Right lobe of liver (tissue), 6 donors: Measurements from ENCODE around the gene CLCNKB. TPM values are rescaled to one million over a fixed set of nuclear protein-coding genes. Genes with fewer than 3 reads are reported as not detected.

Source experiments
- ATAC-seq, 4 donors: fragments of 200-7000 bp; cut with Tn5 transposase; one replicate each; pipeline ENCODE4 v1.9.1; 2020; ENCODE audit warnings: mild to moderate bottlenecking in 4 of 4, moderate library complexity in 4 of 4
- DNase-seq, 3 donors: peaks; one replicate each; pipeline ENCODE4 v3.0.0-alpha.2; 2020
- H3K27ac ChIP-seq, 3 donors: fragments of 200-600 bp; one replicate each; pipeline ENCODE4 v1.8.0; 2022
- H3K27me3 ChIP-seq, 2 donors: fragments of 200-600 bp; one replicate each; pipeline ENCODE4 v1.8.0; 2022
- H3K36me3 ChIP-seq, 4 donors: fragments of 200-600 bp; sonication (generic) in 1 of 4; one replicate each; pipeline versions ENCODE4 v1.5.1 to v1.8.0; 2017 to 2022; ENCODE audit warnings: control low read depth in 1 of 4
- H3K4me1 ChIP-seq, 4 donors: fragments of 200-600 bp; sonication (generic) in 1 of 4; one replicate each; pipeline versions ENCODE4 v1.5.1 to v1.8.0; 2017 to 2022; ENCODE audit warnings: control low read depth in 1 of 4
- H3K4me3 ChIP-seq, 3 donors: fragments of 200-600 bp; one replicate each; pipeline ENCODE4 v1.8.0; 2022
- H3K9me3 ChIP-seq, 4 donors: fragments of 200-600 bp; sonication (generic) in 1 of 4; one replicate each; pipeline versions ENCODE4 v1.5.1 to v1.8.0; 2017 to 2022; ENCODE audit warnings: control low read depth in 1 of 4
- POLR2A ChIP-seq: fragments of 450-650 bp; IDR thresholded peaks from one replicate; pipeline ENCODE4 v1.6.1; 2017; ENCODE audit warnings: antibody characterized with exemption, mild to moderate bottlenecking
- WGBS: methylation state at CpG from one replicate; pipeline ENCODE4 v1.1.6; 2018; ENCODE audit warnings: low coverage, low lambda C conversion rate; ENCODE audit not compliant: insufficient coverage; ENCODE audit errors: missing lambda C conversion rate; 5-methylcytosine and 5-hydroxymethylcytosine counted together
- intact Hi-C, 2 donors: fragments of 100-400 bp; cut with DNase I; formaldehyde crosslinking; loops; one replicate each; pipeline versions ENCODE4 v1.11.2 to v1.14.1; 2022
- long read RNA-seq: library from polyadenylated mRNA; unstranded; transcript quantifications from one replicate; pipeline ENCODE4 v2.0.0, GENCODE V29; 2019
- total RNA-seq, 6 experiments: library from RNA; depleted of rRNA in 2 of 6; stranded (reverse); fragments of >200 nt in 2 of 6; fragmentation: NEBNext Ultra II Directional in 3 of 6; extraction: Animal tissue kit (Norgen Biotek cat#: 25700) in 3 of 6; gene quantifications; one replicate each; pipeline versions ENCODE4 v1.1.0 to v1.2.4, GENCODE V29; 2016 to 2023
- TF ChIP-seq, protein P1 (sequence below), 4 donors: fragments of 200-600 bp in 3 of 4; fragments of 450-650 bp in 1 of 4; IDR thresholded peaks; one replicate each; pipeline versions ENCODE4 v1.5.1 to v1.8.0; 2016 to 2022; ENCODE audit warnings: antibody characterized with exemption in 4 of 4, mild to moderate bottlenecking in 2 of 4
- donor health status: DM: no; HTN: yes; CAD: no.
- donor health status: DM: no; HTN: no; CAD: no.
- donor health status: DM: no; HTN: no; CAD: no.
- donor health status: DM: no; HTN: yes; CAD: no.
- donor health status: DM: no; HTN: yes; CAD: no.

The CLCNKB gene
- total RNA-seq, result not detected
- long read RNA-seq, result 0 reads

DNA sequence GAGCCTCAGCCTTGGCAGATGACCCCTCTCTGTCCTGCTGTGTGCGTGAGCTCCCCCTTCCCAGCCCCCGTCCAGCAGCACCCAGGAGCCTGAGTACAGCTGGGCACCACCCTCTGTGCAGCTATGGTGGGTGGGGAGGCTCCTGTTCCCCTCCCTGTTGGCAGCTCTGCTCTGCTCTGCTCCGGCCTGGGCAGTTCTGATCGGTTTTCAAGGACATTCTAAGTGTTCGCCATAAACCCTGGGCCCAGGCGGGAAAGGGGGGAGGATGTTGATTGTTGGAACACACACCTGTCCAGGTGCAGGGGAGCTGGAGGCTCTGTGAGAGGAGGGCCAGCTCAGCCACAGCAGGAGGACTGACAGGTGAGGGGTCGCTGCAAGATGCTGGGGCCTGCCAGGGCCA lies at the start of gene CLCNKB:
TSS of gene CLCNKB (plus strand) at position 262 of the 400 bp plus-strand sequence. CDS start 711 bp downstream, outside the sequence.
- Histone ChIP-seq H3K4me1 (no peaks in the 10 kb centered on the region), H3K27me3 (no peaks in the 10 kb centered on the region), H3K36me3 (no peaks in the 10 kb centered on the region), H3K9me3 (no peaks in the 10 kb centered on the region), H3K27ac (no peak within 1 kb of the TSS), H3K4me3 (no peak within 1 kb of the TSS)
- intact Hi-C loops, result no loop called here
- 49% methylated on average over 6 of the region's 7 CpGs for WGBS
- DNase-seq (no peak), ATAC-seq (no peak)
- TF ChIP-seq, protein P1, sequence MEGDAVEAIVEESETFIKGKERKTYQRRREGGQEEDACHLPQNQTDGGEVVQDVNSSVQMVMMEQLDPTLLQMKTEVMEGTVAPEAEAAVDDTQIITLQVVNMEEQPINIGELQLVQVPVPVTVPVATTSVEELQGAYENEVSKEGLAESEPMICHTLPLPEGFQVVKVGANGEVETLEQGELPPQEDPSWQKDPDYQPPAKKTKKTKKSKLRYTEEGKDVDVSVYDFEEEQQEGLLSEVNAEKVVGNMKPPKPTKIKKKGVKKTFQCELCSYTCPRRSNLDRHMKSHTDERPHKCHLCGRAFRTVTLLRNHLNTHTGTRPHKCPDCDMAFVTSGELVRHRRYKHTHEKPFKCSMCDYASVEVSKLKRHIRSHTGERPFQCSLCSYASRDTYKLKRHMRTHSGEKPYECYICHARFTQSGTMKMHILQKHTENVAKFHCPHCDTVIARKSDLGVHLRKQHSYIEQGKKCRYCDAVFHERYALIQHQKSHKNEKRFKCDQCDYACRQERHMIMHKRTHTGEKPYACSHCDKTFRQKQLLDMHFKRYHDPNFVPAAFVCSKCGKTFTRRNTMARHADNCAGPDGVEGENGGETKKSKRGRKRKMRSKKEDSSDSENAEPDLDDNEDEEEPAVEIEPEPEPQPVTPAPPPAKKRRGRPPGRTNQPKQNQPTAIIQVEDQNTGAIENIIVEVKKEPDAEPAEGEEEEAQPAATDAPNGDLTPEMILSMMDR (IDR thresholded peaks at IDR 0.05), result no peak
- TF ChIP-seq POLR2A, result no peak

DNA sequence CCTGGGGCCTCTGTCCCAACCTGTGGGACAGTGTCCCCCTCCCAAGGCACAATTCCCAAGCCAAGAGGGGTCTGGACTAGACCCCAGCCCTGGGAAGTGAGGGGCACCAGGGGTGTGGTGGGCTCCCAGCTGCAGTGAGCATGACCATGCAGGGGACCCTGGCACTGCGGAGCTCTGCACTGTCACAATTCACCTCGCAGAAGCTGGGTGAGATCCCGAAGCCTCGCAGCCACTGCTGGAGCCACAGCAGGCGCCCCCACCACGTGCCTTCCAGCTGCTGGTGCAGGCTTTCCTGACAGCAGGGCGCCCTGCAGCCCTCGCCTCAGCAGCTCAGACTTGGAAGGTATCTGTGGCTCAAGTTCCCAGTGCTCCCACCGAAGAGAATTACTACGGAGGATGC lies 49.5 kb upstream of the CLCNKB start:
- no CpG with 5 or more reads among the region's 10 CpGs for WGBS
- Histone ChIP-seq H3K9me3 (no peaks in the 10 kb centered on the region), H3K27ac (no peak overlapping the region), H3K36me3 (no peaks in the 10 kb centered on the region), H3K4me1 (no peaks in the 10 kb centered on the region), H3K27me3 (no peaks in the 10 kb centered on the region), H3K4me3 (no peak overlapping the region)
- TF ChIP-seq POLR2A, result no peak
- TF ChIP-seq, protein P1 (IDR thresholded peaks at IDR 0.05), result no peak
- DNase-seq (no peak), ATAC-seq (no peak)
- intact Hi-C loops, result loop anchor here (5.0 kb wide), 2 partner anchors 177 to 187 kb away; partner anchors contain the start of gene UQCRHL (in 1 of the 2)

DNA sequence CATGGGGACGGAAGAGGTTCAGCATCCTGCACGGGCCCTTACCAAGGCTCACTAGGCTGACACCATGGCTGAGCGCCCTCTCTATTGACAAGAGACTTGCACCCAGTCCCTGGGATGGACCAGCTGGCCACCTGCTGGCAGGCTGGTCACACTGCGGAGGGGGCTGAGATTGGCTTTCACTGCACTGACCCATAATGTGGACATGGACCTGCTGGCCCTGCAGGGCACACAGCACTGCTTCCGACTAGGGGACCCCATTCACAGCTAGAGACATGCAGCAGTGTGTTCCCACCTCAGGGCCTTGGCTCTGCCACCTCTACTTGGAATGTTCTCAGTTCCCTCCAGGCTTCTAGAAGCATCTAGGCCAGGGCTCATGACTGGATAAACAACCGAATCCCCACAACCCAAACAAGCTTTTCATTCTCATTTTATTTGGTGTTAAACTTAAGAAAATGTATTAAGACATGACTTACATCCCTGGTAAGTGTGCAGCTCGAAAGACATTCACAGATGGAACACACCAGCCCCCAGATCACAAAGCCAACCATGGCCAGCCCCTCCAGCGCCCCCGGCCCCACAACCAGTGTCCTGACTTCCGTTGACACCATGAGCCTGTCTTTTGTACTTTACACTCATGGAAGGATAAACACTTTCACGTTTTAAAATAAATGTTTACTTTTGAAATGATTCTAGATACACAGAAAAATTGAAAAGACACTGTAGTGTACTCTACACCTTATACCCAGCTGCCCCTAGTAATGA lies 48.8 kb upstream of the CLCNKB start:
- TF ChIP-seq, protein P1 (IDR thresholded peaks at IDR 0.05), result peak; percentile 75 to 83 (median 78)
- no peak for TF ChIP-seq POLR2A
- intact Hi-C loops, result loop anchor here (5.0 kb wide), 2 partner anchors 177 to 187 kb away; partner anchors contain the start of gene UQCRHL (in 1 of the 2)
- no peak overlapping the region for H3K27ac ChIP-seq
- ATAC-seq (peak; percentile 89 to 97 (median 92)), DNase-seq (peak; percentile 74 to 82 (median 77))
- no peak overlapping the region for H3K4me3 ChIP-seq
- 63% methylated on average over 6 of the region's 11 CpGs for WGBS
- H3K36me3 ChIP-seq, result no peaks in the 10 kb centered on the region
- no peaks in the 10 kb centered on the region for H3K9me3 ChIP-seq
- no peaks in the 10 kb centered on the region for H3K27me3 ChIP-seq
- no peaks in the 10 kb centered on the region for H3K4me1 ChIP-seq

DNA sequence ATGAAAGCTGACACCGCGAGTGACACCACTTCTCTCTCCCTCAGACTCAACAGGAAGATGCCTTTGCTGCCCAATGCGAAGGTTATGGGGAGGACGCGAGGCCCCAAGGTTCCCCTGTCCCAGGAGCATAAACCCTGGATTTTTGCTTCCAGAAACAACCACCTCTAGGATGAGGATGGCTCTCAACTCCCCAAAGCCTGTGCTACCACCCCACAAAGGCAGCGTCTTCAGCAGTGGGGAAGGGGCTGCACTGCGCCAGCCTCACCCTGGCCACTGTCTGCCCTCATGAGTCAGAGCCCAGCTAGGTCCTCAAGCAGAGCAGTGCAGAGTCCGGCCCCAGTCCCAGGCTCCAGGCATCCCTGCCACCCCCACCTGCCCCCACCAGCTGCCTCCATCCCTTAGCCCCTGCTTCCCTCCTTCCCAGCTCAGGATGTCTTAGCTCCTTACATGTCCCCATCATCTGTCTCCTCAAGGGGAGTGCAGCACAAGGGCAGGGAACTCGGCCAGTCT lies 46.5 kb upstream of the CLCNKB start:
- no peak overlapping the region for H3K27ac ChIP-seq
- no peaks in the 10 kb centered on the region for H3K36me3 ChIP-seq
- WGBS, result 80% methylated on average over 2 of the region's 9 CpGs
- no peak for TF ChIP-seq POLR2A
- H3K9me3 ChIP-seq, result no peaks in the 10 kb centered on the region
- no peak overlapping the region for H3K4me3 ChIP-seq
- ATAC-seq, result no peak
- no peaks in the 10 kb centered on the region for H3K27me3 ChIP-seq
- no peaks in the 10 kb centered on the region for H3K4me1 ChIP-seq
- intact Hi-C loops, result no loop called here
- DNase-seq, result no peak

DNA sequence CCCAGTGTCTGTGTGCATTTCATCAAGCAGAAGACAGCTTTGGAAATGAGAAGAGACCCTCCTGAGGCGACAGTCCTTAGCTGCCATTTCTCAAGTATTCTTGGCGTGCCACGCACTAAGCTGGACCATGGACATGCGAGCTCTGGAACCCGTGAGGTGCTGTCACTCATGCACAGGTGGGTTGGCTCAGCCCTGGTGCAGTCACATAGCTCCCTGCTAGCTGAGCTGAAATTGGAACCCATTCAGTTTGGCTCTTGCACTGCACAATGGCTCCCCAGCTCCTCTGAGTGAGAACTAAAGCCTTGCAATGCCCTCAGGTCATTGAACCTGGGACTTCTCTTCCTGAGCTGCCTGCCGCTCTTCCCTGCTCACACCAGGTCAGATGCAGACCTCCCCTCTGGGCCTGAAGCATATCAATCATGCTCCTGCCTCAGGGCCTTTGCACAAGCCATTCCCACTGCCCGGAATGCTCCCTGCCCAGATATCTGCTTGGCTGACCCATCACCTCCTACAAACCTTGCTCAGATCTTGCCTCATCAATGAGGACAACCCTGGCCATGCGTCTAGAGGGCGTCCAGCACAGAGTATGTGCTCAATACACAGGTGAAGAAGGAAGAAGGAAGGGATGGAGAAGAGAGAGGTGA lies 45.8 kb upstream of the CLCNKB start:
- intact Hi-C loops, result no loop called here
- no peak overlapping the region for H3K27ac ChIP-seq
- 85% methylated on average over 2 of the region's 9 CpGs for WGBS
- H3K9me3 ChIP-seq, result no peaks in the 10 kb centered on the region
- no peaks in the 10 kb centered on the region for H3K4me1 ChIP-seq
- H3K27me3 ChIP-seq, result no peaks in the 10 kb centered on the region
- TF ChIP-seq, protein P1 (IDR thresholded peaks at IDR 0.05), result no peak
- TF ChIP-seq POLR2A, result no peak
- no peaks in the 10 kb centered on the region for H3K36me3 ChIP-seq
- H3K4me3 ChIP-seq, result no peak overlapping the region
- ATAC-seq (no peak), DNase-seq (no peak)
